HepG2 (cell line): ENCODE results near the gene TFF2. TPM values are rescaled to one million over a fixed set of nuclear protein-coding genes. Genes with fewer than 3 reads are reported as not detected.

ENCODE experiments used
- ATAC-seq: fragments of 200-7000 bp; cut with Tn5 transposase; 3 replicates; pipeline ENCODE4 v1.9.1; 2020; ENCODE audit warnings: mild to moderate bottlenecking, moderate library complexity
- BruUV-seq: library from RNA; stranded (reverse); fragments of 400-500 nt; replicated peaks from 2 replicates; lab custom pipeline; 2021; lab: Mats Ljungman, UMichigan
- CTCF ChIA-PET: fragments of 300-600 bp; formaldehyde crosslinking; extraction: SDS; loops from one replicate; lab custom pipeline; 2021; ENCODE audit warnings: low total read pairs, inconsistent platforms, low intra/inter-chr PET ratio; lab: Yijun Ruan, JAX
- POLR2A ChIA-PET: fragments of 350-600 bp; sonication (Branson Sonifier 250); formaldehyde crosslinking; loops from one replicate; lab custom pipeline; 2020; ENCODE audit warnings: antibody characterized with exemption, inconsistent platforms; lab: Yijun Ruan, JAX
- DNase-seq: peaks from one replicate; pipeline ENCODE4 v3.0.0-alpha.2; 2015; ENCODE audit warnings: low spot score
- FAIRE-seq: peaks from 3 replicates; lab custom pipeline; 2011; peaks lifted over from hg19 to GRCh38; lab: Jason Lieb, UNC
- H2AFZ ChIP-seq: one replicate; pipeline ENCODE4 v1.6.1; 2011; ENCODE audit warnings: low read length, inconsistent platforms
- H3K27ac ChIP-seq: fragments of 300-600 bp; 3 replicates; pipeline ENCODE4 v1.8.0; 2011; ENCODE audit warnings: mixed run types, mild to moderate bottlenecking, mixed read lengths, low read length, inconsistent platforms; ENCODE audit not compliant: insufficient read depth; ENCODE audit errors: extremely low read length
- H3K27me3 ChIP-seq, 2 experiments: fragments of 200-600 bp in 1 of 2; 2 replicates in 1 of 2; 3 replicates in 1 of 2; pipeline versions ENCODE4 v1.6.0 to v1.8.0; 2011; ENCODE audit warnings: low read length in 2 of 2, mild to moderate bottlenecking in 2 of 2, moderate library complexity in 2 of 2, inconsistent platforms in 1 of 2; ENCODE audit not compliant: insufficient read depth in 2 of 2, control insufficient read depth in 1 of 2
- H3K36me3 ChIP-seq, 2 experiments: fragments of 200-600 bp in 1 of 2; replicated peaks in 1 of 2; 2 replicates in 1 of 2; 3 replicates in 1 of 2; pipeline versions ENCODE4 v1.5.1 to v1.8.0; 2011; ENCODE audit warnings: low read length in 2 of 2, inconsistent platforms in 1 of 2; ENCODE audit not compliant: insufficient read depth in 2 of 2, control insufficient read depth in 1 of 2
- H3K4me1 ChIP-seq: 2 replicates; pipeline ENCODE4 v1.5.1; 2012; ENCODE audit warnings: low read length, inconsistent platforms; ENCODE audit not compliant: insufficient read depth
- H3K4me2 ChIP-seq: 2 replicates; pipeline ENCODE4 v1.6.0; 2011; ENCODE audit warnings: low read depth, low read length, inconsistent platforms
- H3K4me3 ChIP-seq, 3 experiments: fragments of 200-600 bp in 1 of 3; sonication (generic), shearing (Covaris generic) in 1 of 3; replicated peaks in 1 of 3; 2 replicates each; pipeline ENCODE4 v1.5.1; 2011 to 2016; ENCODE audit warnings: low read length in 3 of 3, inconsistent platforms in 2 of 3, low read depth in 2 of 3, mild to moderate bottlenecking in 2 of 3, control low read depth in 1 of 3, mixed read lengths in 1 of 3; ENCODE audit not compliant: insufficient read depth in 1 of 3
- H3K79me2 ChIP-seq: one replicate; pipeline ENCODE4 v1.6.1; 2011; ENCODE audit warnings: low read length, inconsistent platforms; ENCODE audit not compliant: insufficient read depth
- H3K9ac ChIP-seq: 2 replicates; pipeline ENCODE4 v1.6.0; 2011; ENCODE audit warnings: mild to moderate bottlenecking, low read depth, low read length, inconsistent platforms; ENCODE audit not compliant: insufficient read depth
- H3K9me3 ChIP-seq: 2 replicates; pipeline ENCODE4 v1.5.1; 2012; ENCODE audit warnings: mild to moderate bottlenecking, low read length
- H4K20me1 ChIP-seq: 2 replicates; pipeline ENCODE4 v1.6.0; 2011; ENCODE audit warnings: inconsistent platforms, mild to moderate bottlenecking, low read length, moderate library complexity; ENCODE audit not compliant: insufficient read depth
- AGO2 ChIP-seq: fragments of 200-400 bp; formaldehyde crosslinking; optimal IDR thresholded peaks from 2 replicates; pipeline ENCODE3; 2017; ENCODE audit warnings: mild to moderate bottlenecking, low read depth, low read length, moderate library complexity
- HINFP ChIP-seq: sonication (generic); formaldehyde crosslinking; IDR thresholded peaks from 2 replicates; pipeline ENCODE4 v1.4.0; 2020; ENCODE audit warnings: low read depth, mild to moderate bottlenecking, missing genetic modification reagents
- HOXD1 ChIP-seq: sonication (generic); formaldehyde crosslinking; IDR thresholded peaks from 2 replicates; pipeline ENCODE4 v1.5.0; 2020; ENCODE audit warnings: missing genetic modification reagents
- MEF2D ChIP-seq: sonication (generic); formaldehyde crosslinking; IDR thresholded peaks from 2 replicates; pipeline ENCODE4 v1.5.1; 2020; ENCODE audit warnings: mild to moderate bottlenecking, missing genetic modification reagents
- MIER2 ChIP-seq: IDR thresholded peaks from 2 replicates; pipeline ENCODE4 v1.6.1; 2016; ENCODE audit warnings: missing biosample characterization, missing genetic modification reagents
- MXD4 ChIP-seq: IDR thresholded peaks from 2 replicates; pipeline ENCODE4 v1.6.1; 2016; ENCODE audit warnings: mild to moderate bottlenecking, missing biosample characterization, missing genetic modification reagents
- NBN ChIP-seq: fragments of 450-650 bp; conservative IDR thresholded peaks from 2 replicates; pipeline ENCODE4 v1.6.1; 2017
- NR2F6 ChIP-seq, 2 experiments: IDR thresholded peaks; 2 replicates each; pipeline ENCODE4 v1.6.1; 2016; ENCODE audit warnings: antibody characterized with exemption in 1 of 2, mild to moderate bottlenecking in 1 of 2
- SATB2 ChIP-seq: sonication (generic); formaldehyde crosslinking; IDR thresholded peaks from 2 replicates; pipeline ENCODE4 v1.5.0; 2020; ENCODE audit warnings: missing genetic modification reagents
- ZNF207 ChIP-seq: fragments of 450-650 bp; IDR thresholded peaks from 2 replicates; pipeline ENCODE4 v1.6.1; 2016; ENCODE audit warnings: antibody characterized with exemption, borderline replicate concordance
- ZNF670 ChIP-seq: sonication (generic); formaldehyde crosslinking; IDR thresholded peaks from 2 replicates; pipeline ENCODE4 v1.8.0; 2022; ENCODE audit warnings: mild to moderate bottlenecking, missing genetic modification reagents, borderline replicate concordance
- ZNF790 ChIP-seq: sonication (generic); formaldehyde crosslinking; IDR thresholded peaks from 2 replicates; pipeline ENCODE4 v1.8.0; 2022; ENCODE audit warnings: missing genetic modification reagents, mild to moderate bottlenecking, borderline replicate concordance
- WGBS: methylation state at CpG from one replicate; pipeline ENCODE4 v1.1.6; 2017; ENCODE audit warnings: low lambda C conversion rate; 5-methylcytosine and 5-hydroxymethylcytosine counted together
- in situ Hi-C: cut with HindIII; loops from 2 replicates; pipeline ENCODE4 v1.10.0; 2017; ENCODE audit warnings: low pct_unique_long_range_greater_than_20kb; ENCODE audit not compliant: extremely low pct_ligation_motif_present
- intact Hi-C: fragments of 100-400 bp; cut with micrococcal nuclease; formaldehyde crosslinking; loops from one replicate; pipeline ENCODE4 v1.10.0; 2022; ENCODE audit not compliant: unreplicated experiment
- polyA plus RNA-seq, 8 experiments: library from polyadenylated mRNA; depleted of rRNA in 3 of 8; stranded (reverse) in 7 of 8; unstranded in 1 of 8; fragments of >200 nt; fragmentation: Illumina TruSeq in 4 of 8; extraction: Trizol in 4 of 8; gene quantifications; 2 replicates each; pipeline versions ENCODE4 v1.2.1 to v1.2.3, GENCODE V29; 2011 to 2016; ENCODE audit warnings: low read depth in 4 of 8, missing spikeins in 1 of 8, mixed read lengths in 1 of 8; ENCODE audit not compliant: insufficient read depth in 1 of 8
- total RNA-seq, 5 experiments: library from RNA; depleted of rRNA; stranded (reverse); fragments of >200 nt; fragmentation: Illumina TruSeq; extraction: Trizol; gene quantifications; 2 replicates each; pipeline ENCODE4 v1.2.3, GENCODE V29; 2016; ENCODE audit warnings: low read depth in 1 of 5
- TF ChIP-seq, protein P1 (sequence below): sonication (generic); formaldehyde crosslinking; IDR thresholded peaks from one replicate; pipeline ENCODE4 v1.5.1; 2020; ENCODE audit warnings: mild to moderate bottlenecking, missing genetic modification reagents; ENCODE audit errors: not compliant biosample characterization

The TFF2 gene
- total and polyA plus RNA-seq, 2 of the 13 experiments (the other 11 are each of a cell fraction or from before 2014, with no cell fraction given) = 1.5 TPM; not detected in 1

DNA sequence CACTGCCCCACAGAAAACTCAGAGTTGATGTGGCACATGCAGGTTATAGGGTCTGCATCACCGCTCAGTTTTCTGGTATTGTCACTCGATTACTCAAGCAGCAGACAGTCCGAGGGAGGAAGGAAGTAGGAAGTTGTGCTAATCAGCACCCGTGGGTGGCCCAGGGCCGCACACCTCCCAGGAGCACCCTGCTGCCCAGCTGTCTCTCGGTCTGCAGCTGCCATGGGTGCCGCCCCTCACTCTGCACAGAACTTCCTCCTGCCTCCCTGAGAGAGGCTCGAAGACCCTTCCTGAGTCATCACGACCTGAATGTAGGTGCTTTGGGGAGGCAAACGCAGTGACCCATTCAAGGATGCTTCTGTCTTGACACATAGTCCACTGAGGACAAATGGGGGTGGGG is 31.4 kb downstream of the TFF2 start:
- CTCF ChIA-PET = no interaction called here
- no peak overlapping the region for H3K4me3 ChIP-seq
- in situ Hi-C loops = no loop called here

More for the DNA sequence above, 31.4 kb downstream of the TFF2 start:
- 57% methylated on average over 6 of the region's 10 CpGs for WGBS
- no peak overlapping the region for H3K4me2 ChIP-seq
- H3K4me1 ChIP-seq = peaks cover 22% of the 10 kb centered on the region
- ATAC-seq (no peak), FAIRE-seq (no peak), DNase-seq (no peak)
- no peak overlapping the region for H3K9ac ChIP-seq
- POLR2A ChIA-PET = no interaction called here
- no peaks in the 10 kb centered on the region for H3K9me3 ChIP-seq
- no peak for TF ChIP-seq ZNF790 (CRISPR knock-in tag)
- TF ChIP-seq, protein P1, sequence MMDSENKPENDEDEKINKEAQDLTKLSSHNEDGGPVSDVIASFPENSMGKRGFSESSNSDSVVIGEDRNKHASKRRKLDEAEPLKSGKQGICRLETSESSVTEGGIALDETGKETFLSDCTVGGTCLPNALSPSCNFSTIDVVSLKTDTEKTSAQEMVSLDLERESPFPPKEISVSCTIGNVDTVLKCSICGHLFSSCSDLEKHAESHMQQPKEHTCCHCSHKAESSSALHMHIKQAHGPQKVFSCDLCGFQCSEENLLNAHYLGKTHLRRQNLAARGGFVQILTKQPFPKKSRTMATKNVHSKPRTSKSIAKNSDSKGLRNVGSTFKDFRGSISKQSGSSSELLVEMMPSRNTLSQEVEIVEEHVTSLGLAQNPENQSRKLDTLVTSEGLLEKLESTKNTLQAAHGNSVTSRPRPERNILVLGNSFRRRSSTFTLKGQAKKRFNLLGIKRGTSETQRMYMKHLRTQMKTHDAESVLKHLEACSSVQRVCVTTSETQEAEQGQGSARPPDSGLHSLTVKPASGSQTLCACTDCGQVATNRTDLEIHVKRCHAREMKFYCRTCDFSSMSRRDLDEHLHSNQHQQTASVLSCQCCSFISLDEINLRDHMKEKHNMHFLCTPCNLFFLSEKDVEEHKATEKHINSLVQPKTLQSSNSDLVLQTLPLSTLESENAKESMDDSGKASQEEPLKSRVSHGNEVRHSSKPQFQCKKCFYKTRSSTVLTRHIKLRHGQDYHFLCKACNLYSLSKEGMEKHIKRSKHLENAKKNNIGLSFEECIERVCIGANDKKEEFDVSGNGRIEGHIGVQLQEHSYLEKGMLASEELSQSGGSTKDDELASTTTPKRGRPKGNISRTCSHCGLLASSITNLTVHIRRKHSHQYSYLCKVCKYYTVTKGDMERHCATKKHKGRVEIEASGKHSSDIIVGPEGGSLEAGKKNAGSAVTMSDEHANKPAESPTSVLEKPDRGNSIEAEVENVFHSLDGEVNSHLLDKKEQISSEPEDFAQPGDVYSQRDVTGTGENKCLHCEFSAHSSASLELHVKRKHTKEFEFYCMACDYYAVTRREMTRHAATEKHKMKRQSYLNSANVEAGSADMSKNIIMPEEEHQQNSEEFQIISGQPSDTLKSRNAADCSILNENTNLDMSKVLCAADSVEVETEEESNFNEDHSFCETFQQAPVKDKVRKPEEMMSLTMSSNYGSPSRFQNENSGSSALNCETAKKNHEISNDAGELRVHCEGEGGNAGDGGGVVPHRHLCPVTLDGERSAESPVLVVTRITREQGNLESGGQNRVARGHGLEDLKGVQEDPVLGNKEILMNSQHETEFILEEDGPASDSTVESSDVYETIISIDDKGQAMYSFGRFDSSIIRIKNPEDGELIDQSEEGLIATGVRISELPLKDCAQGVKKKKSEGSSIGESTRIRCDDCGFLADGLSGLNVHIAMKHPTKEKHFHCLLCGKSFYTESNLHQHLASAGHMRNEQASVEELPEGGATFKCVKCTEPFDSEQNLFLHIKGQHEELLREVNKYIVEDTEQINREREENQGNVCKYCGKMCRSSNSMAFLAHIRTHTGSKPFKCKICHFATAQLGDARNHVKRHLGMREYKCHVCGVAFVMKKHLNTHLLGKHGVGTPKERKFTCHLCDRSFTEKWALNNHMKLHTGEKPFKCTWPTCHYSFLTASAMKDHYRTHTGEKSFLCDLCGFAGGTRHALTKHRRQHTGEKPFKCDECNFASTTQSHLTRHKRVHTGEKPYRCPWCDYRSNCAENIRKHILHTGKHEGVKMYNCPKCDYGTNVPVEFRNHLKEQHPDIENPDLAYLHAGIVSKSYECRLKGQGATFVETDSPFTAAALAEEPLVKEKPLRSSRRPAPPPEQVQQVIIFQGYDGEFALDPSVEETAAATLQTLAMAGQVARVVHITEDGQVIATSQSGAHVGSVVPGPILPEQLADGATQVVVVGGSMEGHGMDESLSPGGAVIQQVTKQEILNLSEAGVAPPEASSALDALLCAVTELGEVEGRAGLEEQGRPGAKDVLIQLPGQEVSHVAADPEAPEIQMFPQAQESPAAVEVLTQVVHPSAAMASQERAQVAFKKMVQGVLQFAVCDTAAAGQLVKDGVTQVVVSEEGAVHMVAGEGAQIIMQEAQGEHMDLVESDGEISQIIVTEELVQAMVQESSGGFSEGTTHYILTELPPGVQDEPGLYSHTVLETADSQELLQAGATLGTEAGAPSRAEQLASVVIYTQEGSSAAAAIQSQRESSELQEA (CRISPR knock-in tag) = no peak
- TF ChIP-seq MEF2D (CRISPR knock-in tag) = no peak
- no peak for TF ChIP-seq ZNF670
- no peak for TF ChIP-seq HOXD1 (CRISPR knock-in tag)
- no peak for TF ChIP-seq NR2F6 (IDR thresholded peaks at IDR 0.05)
- TF ChIP-seq NR2F6 (CRISPR knock-in tag; IDR thresholded peaks at IDR 0.05) = no peak
- TF ChIP-seq HINFP = no peak
- no peak for TF ChIP-seq MXD4 (CRISPR knock-in tag)
- no peak for TF ChIP-seq ZNF207
- no peak for TF ChIP-seq SATB2 (CRISPR knock-in tag)
- TF ChIP-seq MIER2 = no peak
- no peak for TF ChIP-seq NBN
- TF ChIP-seq AGO2 = no peak
- no TSS peak for BruUV-seq
- H3K36me3 ChIP-seq = no peaks in the 10 kb centered on the region
- intact Hi-C loops = no loop called here
- H3K27ac ChIP-seq = no peak overlapping the region
- no peak overlapping the region for H2AFZ ChIP-seq
- no peaks in the 10 kb centered on the region for H3K79me2 ChIP-seq
- H4K20me1 ChIP-seq = no peaks in the 10 kb centered on the region
- peaks cover 0 to 6% of the 10 kb centered on the region in 2 experiments; a peak in 2 of 5 replicates for H3K27me3 ChIP-seq
